ENCODE results near the gene ARL8B.
A peak's percentile ranks its signal among the peaks of the same experiment; 100 is the strongest.
"Not testable (repeated sequence)": the region's sequence is repeated elsewhere in the genome, so short reads cannot be mapped to it uniquely, and the experiment has no call there.

ARL8B gene

GRCh38 chr3:5147152-5147551 is 25.1 kb downstream of the ARL8B start:
- DNase-seq: not testable (repeated sequence)

GRCh38 chr3:5149306-5149880 is 27.3 kb downstream of the ARL8B start:
- no peak for DNase-seq

GRCh38 chr3:5151586-5151985 is 29.5 kb downstream of the ARL8B start:
- DNase-seq: no peak

GRCh38 chr3:5153074-5153473 is 31.0 kb downstream of the ARL8B start:
- no peak for DNase-seq

- DNase-seq: no peak
Measured at GRCh38 chr3:5155241-5155640, 33.1 kb downstream of the ARL8B start.

- DNase-seq: no peak
Measured at GRCh38 chr3:5160321-5160720, 38.2 kb downstream of the ARL8B start.

GRCh38 chr3:5160940-5161858 is 39.1 kb downstream of the ARL8B start:
- no peak for DNase-seq

GRCh38 chr3:5162102-5162501 is 40.0 kb downstream of the ARL8B start:
- DNase-seq: no peak

GRCh38 chr3:5165698-5166097 is 43.6 kb downstream of the ARL8B start:
- DNase-seq: no peak

GRCh38 chr3:5166846-5167245 is 44.8 kb downstream of the ARL8B start:
- no peak for DNase-seq

GRCh38 chr3:5168110-5168509 is 46.0 kb downstream of the ARL8B start:
- no peak for DNase-seq

- no peak for DNase-seq
Measured at GRCh38 chr3:5169807-5170206, 47.7 kb downstream of the ARL8B start.

- DNase-seq: no peak
Measured at GRCh38 chr3:5170975-5171374, 48.9 kb downstream of the ARL8B start.

- DNase-seq: no peak
Measured at GRCh38 chr3:5172018-5172417, 49.9 kb downstream of the ARL8B start.

GRCh38 chr3:5179036-5179435 is 56.9 kb downstream of the ARL8B start:
- not testable (repeated sequence) for DNase-seq

GRCh38 chr3:5181469-5182141 is 59.5 kb downstream of the ARL8B start:
- peak in 1 of 2 donors; percentile 39 for DNase-seq

- DNase-seq: not testable (repeated sequence)
Measured at GRCh38 chr3:5183714-5184113, 61.6 kb downstream of the ARL8B start.

- DNase-seq: no peak
Measured at GRCh38 chr3:5184499-5184898, 62.4 kb downstream of the ARL8B start.

- DNase-seq: no peak
Measured at GRCh38 chr3:5185093-5185673, 63.1 kb downstream of the ARL8B start.

- peak in 1 of 2 donors; percentile 40 for DNase-seq
Measured at GRCh38 chr3:5186089-5186857, 64.2 kb downstream of the ARL8B start.

GRCh38 chr3:5186858-5187155 is 64.7 kb downstream of the ARL8B start:
- no peak for DNase-seq

GRCh38 chr3:5187156-5187919 is 65.2 kb downstream of the ARL8B start, which contains the start of gene EDEM1:
Gene EDEM1 (plus strand): TSS chr3:5187707. CDS start chr3:5187806, 99 bp downstream.
- peak; percentile 96 to 97 for DNase-seq

All from CD4-positive, alpha-beta T cell treated with Interleukin-4 for 1 hour (primary cell).